GM12892 (cell line): Measurements from ENCODE around the gene PDZD2.

ENCODE experiments used
- POLR2A ChIP-seq: IDR thresholded peaks from 2 replicates; pipeline ENCODE4 v1.6.1; 2011; ENCODE audit warnings: low read depth, low read length, control low read depth
- POLR2AphosphoS5 ChIP-seq: IDR thresholded peaks from 2 replicates; pipeline ENCODE4 v1.6.1; 2011; ENCODE audit warnings: low read depth, low read length, control low read depth
- TAF1 ChIP-seq: IDR thresholded peaks from 2 replicates; pipeline ENCODE4 v1.6.1; 2011; ENCODE audit warnings: low read depth, mild to moderate bottlenecking, control low read depth, low read length, borderline replicate concordance

- TF ChIP-seq TAF1 (no peak), POLR2A (no peak), POLR2AphosphoS5 (no peak)
These were observed 167.0 kb downstream of the PDZD2 start for GRCh38 chr5:31805785-31806400.
